PFSK-1 (cell line): ENCODE data around the gene PPM1K.

Experiments used
- POLR2AphosphoS5 ChIP-seq: IDR thresholded peaks from 2 replicates; pipeline ENCODE4 v1.6.1; 2012; ENCODE audit warnings: low read depth, mild to moderate bottlenecking, control low read depth, low read length, moderate library complexity
- REST ChIP-seq, 2 experiments: IDR thresholded peaks; 2 replicates each; pipeline versions ENCODE4 v1.6.1 to v1.8.0; 2011 to 2012; ENCODE audit warnings: low read depth in 2 of 2, low read length in 2 of 2, control low read depth in 1 of 2, inconsistent platforms in 1 of 2, mild to moderate bottlenecking in 1 of 2, moderate library complexity in 1 of 2; ENCODE audit not compliant: insufficient read depth in 1 of 2
- SIN3A ChIP-seq: IDR thresholded peaks from 2 replicates; pipeline ENCODE4 v1.6.1; 2012; ENCODE audit warnings: mild to moderate bottlenecking, low read length, moderate library complexity, borderline replicate concordance; ENCODE audit not compliant: insufficient read depth

- TF ChIP-seq POLR2AphosphoS5 (no peak), REST (IDR thresholded peaks at IDR 0.05; ENCODE audit: insufficient read depth in 1 of 2, low read depth in 2 of 2, low read length in 2 of 2) (no peak), SIN3A (no peak)
Observed at GRCh38 chr4:88242144-88242543, 42.2 kb downstream of the PPM1K start.
